Activated CD8-positive, alpha-beta memory T cell treated with anti-CD3 and anti-CD28 coated beads, Interleukin-2, amount 50 U/mL, for 24 hours (primary cell): Measurements from ENCODE around the gene CYTH3.
"Not testable (repeated sequence)": the region's sequence is repeated elsewhere in the genome, so short reads cannot be mapped to it uniquely, and the experiment has no call there.

Experiments
- DNase-seq: peaks from one replicate; pipeline ENCODE4 v3.0.0-alpha.2; 2020; ENCODE audit errors: extremely low read depth

The CYTH3 gene

DNA sequence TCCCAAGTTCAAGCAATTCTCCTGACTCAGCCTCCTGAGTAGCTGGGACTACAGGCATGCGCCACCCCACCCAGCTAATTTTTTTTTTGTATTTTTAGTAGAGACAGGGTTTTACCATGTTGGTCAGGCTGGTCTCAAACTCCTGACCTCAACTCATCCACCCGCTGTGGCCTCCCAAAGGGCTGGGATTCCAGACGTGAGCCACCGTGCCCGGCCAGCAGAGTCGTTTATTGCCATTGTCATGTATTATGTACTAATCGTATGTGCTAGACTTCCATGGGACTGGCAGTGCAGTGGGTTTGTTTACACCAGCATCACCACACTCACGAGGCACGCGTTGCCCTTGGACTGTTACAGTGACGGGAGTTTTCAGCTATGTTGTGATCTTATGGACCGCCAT, 120.9 kb downstream of the CYTH3 start:
- not testable (repeated sequence) for DNase-seq

- no peak for DNase-seq
Measured at GRCh38 chr7:6149996-6150395, 122.4 kb downstream of the CYTH3 start.

- DNase-seq = no peak
Measured at GRCh38 chr7:6148724-6149360, 123.6 kb downstream of the CYTH3 start.

DNA sequence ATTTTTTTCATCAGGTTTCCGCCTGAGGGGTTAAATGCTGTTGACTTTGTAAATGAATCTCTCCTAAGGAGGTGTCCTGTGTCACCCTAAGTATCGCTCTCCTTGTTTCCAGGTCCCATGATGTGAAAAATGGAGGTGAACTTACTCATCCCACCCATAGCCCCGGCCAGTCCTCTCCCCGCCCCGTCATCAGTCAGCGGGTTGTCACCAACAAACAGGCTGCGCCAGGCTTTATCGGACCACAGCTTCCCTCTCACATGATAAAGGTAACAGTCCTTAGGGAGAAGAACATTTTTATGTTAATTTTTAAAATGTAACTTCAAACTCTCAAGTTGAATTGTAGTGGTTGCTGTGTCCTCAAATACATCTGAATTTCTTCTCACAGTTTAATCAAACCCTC, 124.8 kb downstream of the CYTH3 start:
- DNase-seq = no peak

GRCh38 chr7:6146666-6147065, 125.8 kb downstream of the CYTH3 start:
- no peak for DNase-seq

DNA sequence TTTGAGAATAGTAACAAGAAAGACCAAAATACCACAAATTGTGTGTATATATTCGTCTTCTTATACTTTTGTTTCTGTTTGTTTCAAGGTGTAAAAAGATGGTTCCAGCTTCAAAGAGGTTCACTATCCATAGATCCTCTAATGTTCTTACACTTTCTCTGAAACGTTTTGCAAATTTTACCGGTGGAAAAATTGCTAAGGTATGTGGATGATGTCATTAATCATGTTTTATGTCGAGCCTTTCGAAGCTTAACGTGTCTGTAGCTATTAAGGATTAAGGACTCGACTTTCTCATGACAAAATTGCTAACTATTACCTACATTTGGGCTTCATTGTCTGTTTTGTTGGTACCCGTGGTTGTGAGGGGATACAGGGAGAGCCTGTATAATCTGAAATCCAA, 128.4 kb downstream of the CYTH3 start:
- DNase-seq = no peak

DNA sequence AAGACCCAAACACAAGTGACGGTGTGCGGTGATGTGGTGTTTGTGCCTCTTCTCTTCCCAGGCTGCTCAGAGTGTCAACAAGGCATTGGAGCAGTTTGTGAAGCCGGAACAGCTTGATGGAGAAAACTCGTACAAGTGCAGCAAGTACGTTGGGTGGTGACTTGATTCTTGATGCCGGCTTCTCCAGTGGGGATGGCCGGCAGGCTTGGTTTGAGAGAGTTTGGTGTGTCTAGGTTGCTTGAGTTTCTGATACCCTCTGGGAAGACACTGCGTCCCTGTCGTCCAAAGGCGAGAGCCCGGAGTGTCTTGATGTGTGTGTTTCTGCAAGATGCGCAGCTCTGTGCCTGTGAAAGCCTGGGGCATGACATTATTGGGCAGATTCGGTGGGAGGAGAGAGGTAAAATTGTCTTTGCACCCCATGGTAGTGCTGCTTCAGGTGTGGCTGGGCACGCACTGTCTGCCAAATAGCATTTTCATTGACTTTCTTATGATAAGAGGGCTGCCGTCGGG, 129.5 kb downstream of the CYTH3 start:
- no peak for DNase-seq

GRCh38 chr7:6139189-6139996, 133.0 kb downstream of the CYTH3 start:
- DNase-seq = no peak

- DNase-seq = no peak
Measured at GRCh38 chr7:6136475-6136874, 135.9 kb downstream of the CYTH3 start.

GRCh38 chr7:6133249-6133648, 139.2 kb downstream of the CYTH3 start:
- no peak for DNase-seq

- no peak for DNase-seq
Measured at GRCh38 chr7:6130007-6130587, 142.3 kb downstream of the CYTH3 start.

- no peak for DNase-seq
Measured at GRCh38 chr7:6128205-6128604, 144.2 kb downstream of the CYTH3 start.

DNA sequence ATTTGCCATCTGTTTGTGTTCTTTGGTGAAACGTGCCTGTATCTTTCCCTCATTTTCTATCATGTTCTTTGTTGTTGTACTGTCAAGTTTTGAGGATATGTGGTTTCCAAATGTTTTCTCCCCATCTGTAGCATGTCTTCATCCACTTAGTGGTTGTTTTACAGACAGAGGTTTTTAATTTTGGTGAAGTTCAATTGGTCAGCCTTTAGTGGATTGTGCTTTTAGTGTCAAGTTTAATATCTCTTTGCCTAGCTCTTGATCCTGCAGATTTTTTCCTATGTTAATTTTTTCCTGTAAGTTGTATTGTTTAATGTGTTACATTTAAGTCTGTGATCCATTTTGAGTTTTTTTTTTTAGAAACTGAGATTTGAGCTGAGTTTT, 145.3 kb downstream of the CYTH3 start:
- no peak for DNase-seq

- DNase-seq = no peak
Measured at GRCh38 chr7:6123843-6124242, 148.6 kb downstream of the CYTH3 start.

GRCh38 chr7:6121141-6121540, 151.3 kb downstream of the CYTH3 start:
- DNase-seq = no peak

GRCh38 chr7:6117533-6117932, 154.9 kb downstream of the CYTH3 start:
- no peak for DNase-seq

DNA sequence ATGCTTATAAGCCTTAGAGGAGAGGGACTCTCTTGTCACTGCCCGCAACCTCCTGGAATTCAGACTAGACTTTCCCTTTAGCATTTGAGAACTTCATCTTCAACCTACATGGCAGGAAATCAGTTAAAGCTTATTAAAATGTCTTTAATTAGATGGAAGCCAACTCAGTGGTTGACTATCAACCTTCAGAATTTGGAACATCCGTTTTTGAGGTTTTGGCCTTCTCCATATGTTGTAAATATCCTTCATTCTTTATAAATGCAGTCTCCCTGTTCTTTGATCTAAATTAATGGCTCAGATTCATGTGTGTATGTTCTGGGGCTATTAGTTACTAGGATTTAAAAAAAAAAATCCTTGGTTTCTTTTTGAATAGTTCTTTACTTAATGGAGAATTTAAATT, 156.2 kb downstream of the CYTH3 start:
- no peak for DNase-seq
